ENCODE data around the gene USP24. TPM values are rescaled to one million over a fixed set of nuclear protein-coding genes. Genes with fewer than 3 reads are reported as not detected.

The USP24 gene
- total and polyA plus RNA-seq, 4 donors, result 42.5 to 70.6 (median 46.9) TPM

GRCh38 chr1:55249646-55250398, 34.7 kb upstream of the USP24 start:
- no peak overlapping the region for H3K27ac ChIP-seq (ENCODE audit: low read depth, low read length)
- H3K4me1 ChIP-seq (ENCODE audit: control insufficient read depth, insufficient read depth, low read length), result peaks cover 8% of the 10 kb centered on the region
- no peaks in the 10 kb centered on the region for H3K27me3 ChIP-seq (ENCODE audit: control insufficient read depth, insufficient read depth, low read length)
- H3K4me3 ChIP-seq (ENCODE audit: low read depth, low read length), result no peak overlapping the region
- H3K36me3 ChIP-seq (ENCODE audit: control insufficient read depth, insufficient read depth, low read length), result no peaks in the 10 kb centered on the region
- WGBS (ENCODE audit: insufficient coverage), result 70% methylated on average over 5 of the region's 7 CpGs
- no peaks in the 10 kb centered on the region for H3K9me3 ChIP-seq (ENCODE audit: control insufficient read depth, insufficient read depth, low read length)
- DNase-seq (ENCODE audit: low read depth in 4 of 6, low spot score in 6 of 6), result no peak

- WGBS (ENCODE audit: insufficient coverage), result 100% methylated on average over 1 of the region's 2 CpGs
- Histone ChIP-seq H3K27me3 (ENCODE audit: control insufficient read depth, insufficient read depth, low read length) (no peaks in the 10 kb centered on the region), H3K4me1 (ENCODE audit: control insufficient read depth, insufficient read depth, low read length) (no peaks in the 10 kb centered on the region), H3K27ac (ENCODE audit: low read depth, low read length) (no peak overlapping the region), H3K4me3 (ENCODE audit: low read depth, low read length) (no peak overlapping the region), H3K36me3 (ENCODE audit: control insufficient read depth, insufficient read depth, low read length) (no peaks in the 10 kb centered on the region), H3K9me3 (ENCODE audit: control insufficient read depth, insufficient read depth, low read length) (no peaks in the 10 kb centered on the region)
- no peak for DNase-seq (ENCODE audit: low read depth in 4 of 6, low spot score in 6 of 6)
Measured at GRCh38 chr1:55246896-55247295, 31.7 kb upstream of the USP24 start.

GRCh38 chr1:55246331-55246730, 31.2 kb upstream of the USP24 start:
- Histone ChIP-seq H3K9me3 (ENCODE audit: control insufficient read depth, insufficient read depth, low read length) (no peaks in the 10 kb centered on the region), H3K27me3 (ENCODE audit: control insufficient read depth, insufficient read depth, low read length) (no peaks in the 10 kb centered on the region), H3K4me1 (ENCODE audit: control insufficient read depth, insufficient read depth, low read length) (no peaks in the 10 kb centered on the region), H3K27ac (ENCODE audit: low read depth, low read length) (no peak overlapping the region), H3K36me3 (ENCODE audit: control insufficient read depth, insufficient read depth, low read length) (no peaks in the 10 kb centered on the region), H3K4me3 (ENCODE audit: low read depth, low read length) (no peak overlapping the region)
- DNase-seq (ENCODE audit: low read depth in 4 of 6, low spot score in 6 of 6), result no peak

- H3K4me3 ChIP-seq (ENCODE audit: low read depth, low read length), result no peak overlapping the region
- no peaks in the 10 kb centered on the region for H3K27me3 ChIP-seq (ENCODE audit: control insufficient read depth, insufficient read depth, low read length)
- DNase-seq (ENCODE audit: low read depth in 4 of 6, low spot score in 6 of 6), result no peak
- H3K36me3 ChIP-seq (ENCODE audit: control insufficient read depth, insufficient read depth, low read length), result no peaks in the 10 kb centered on the region
- H3K4me1 ChIP-seq (ENCODE audit: control insufficient read depth, insufficient read depth, low read length), result no peaks in the 10 kb centered on the region
- H3K27ac ChIP-seq (ENCODE audit: low read depth, low read length), result no peak overlapping the region
- H3K9me3 ChIP-seq (ENCODE audit: control insufficient read depth, insufficient read depth, low read length), result no peaks in the 10 kb centered on the region
- WGBS (ENCODE audit: insufficient coverage), result no CpG with 5 or more reads among the region's 4 CpGs
Measured at GRCh38 chr1:55245781-55246180, 30.6 kb upstream of the USP24 start.

GRCh38 chr1:55244476-55245099, 29.4 kb upstream of the USP24 start:
- Histone ChIP-seq H3K27ac (ENCODE audit: low read depth, low read length) (no peak overlapping the region), H3K4me3 (ENCODE audit: low read depth, low read length) (no peak overlapping the region), H3K27me3 (ENCODE audit: control insufficient read depth, insufficient read depth, low read length) (no peaks in the 10 kb centered on the region), H3K36me3 (ENCODE audit: control insufficient read depth, insufficient read depth, low read length) (no peaks in the 10 kb centered on the region), H3K9me3 (ENCODE audit: control insufficient read depth, insufficient read depth, low read length) (no peaks in the 10 kb centered on the region), H3K4me1 (ENCODE audit: control insufficient read depth, insufficient read depth, low read length) (no peaks in the 10 kb centered on the region)
- 67% methylated on average over 1 of the region's 6 CpGs for WGBS (ENCODE audit: insufficient coverage)
- DNase-seq (ENCODE audit: low read depth in 4 of 6, low spot score in 6 of 6), result no peak

- Histone ChIP-seq H3K36me3 (ENCODE audit: control insufficient read depth, insufficient read depth, low read length) (no peaks in the 10 kb centered on the region), H3K9me3 (ENCODE audit: control insufficient read depth, insufficient read depth, low read length) (no peaks in the 10 kb centered on the region), H3K27me3 (ENCODE audit: control insufficient read depth, insufficient read depth, low read length) (no peaks in the 10 kb centered on the region), H3K4me3 (ENCODE audit: low read depth, low read length) (no peak overlapping the region), H3K27ac (ENCODE audit: low read depth, low read length) (no peak overlapping the region), H3K4me1 (ENCODE audit: control insufficient read depth, insufficient read depth, low read length) (no peaks in the 10 kb centered on the region)
- DNase-seq (ENCODE audit: low read depth in 4 of 6, low spot score in 6 of 6), result no peak
- whole genome bisulfite sequencing (ENCODE audit: insufficient coverage), result no CpG with 5 or more reads among the region's 2 CpGs
Measured at GRCh38 chr1:55243655-55244054, 28.5 kb upstream of the USP24 start.

- Histone ChIP-seq H3K27me3 (ENCODE audit: control insufficient read depth, insufficient read depth, low read length) (no peaks in the 10 kb centered on the region), H3K9me3 (ENCODE audit: control insufficient read depth, insufficient read depth, low read length) (no peaks in the 10 kb centered on the region), H3K4me3 (ENCODE audit: low read depth, low read length) (no peak overlapping the region), H3K4me1 (ENCODE audit: control insufficient read depth, insufficient read depth, low read length) (no peaks in the 10 kb centered on the region), H3K36me3 (ENCODE audit: control insufficient read depth, insufficient read depth, low read length) (no peaks in the 10 kb centered on the region), H3K27ac (ENCODE audit: low read depth, low read length) (no peak overlapping the region)
- WGBS (ENCODE audit: insufficient coverage), result no CpG with 5 or more reads among the region's 2 CpGs
- DNase-seq (ENCODE audit: low read depth in 4 of 6, low spot score in 6 of 6), result no peak
Measured at GRCh38 chr1:55239548-55239947, 24.4 kb upstream of the USP24 start.

- Histone ChIP-seq H3K4me1 (ENCODE audit: control insufficient read depth, insufficient read depth, low read length) (no peaks in the 10 kb centered on the region), H3K9me3 (ENCODE audit: control insufficient read depth, insufficient read depth, low read length) (no peaks in the 10 kb centered on the region), H3K27me3 (ENCODE audit: control insufficient read depth, insufficient read depth, low read length) (no peaks in the 10 kb centered on the region), H3K27ac (ENCODE audit: low read depth, low read length) (no peak overlapping the region), H3K4me3 (ENCODE audit: low read depth, low read length) (no peak overlapping the region), H3K36me3 (ENCODE audit: control insufficient read depth, insufficient read depth, low read length) (no peaks in the 10 kb centered on the region)
- no CpG with 5 or more reads among the region's 4 CpGs for WGBS (ENCODE audit: insufficient coverage)
- no peak for DNase-seq (ENCODE audit: low read depth in 4 of 6, low spot score in 6 of 6)
Measured at GRCh38 chr1:55235722-55236121, 20.6 kb upstream of the USP24 start.

- WGBS (ENCODE audit: insufficient coverage), result 80% methylated on average over 1 of the region's 3 CpGs
- no peaks in the 10 kb centered on the region for H3K9me3 ChIP-seq (ENCODE audit: control insufficient read depth, insufficient read depth, low read length)
- no peaks in the 10 kb centered on the region for H3K4me1 ChIP-seq (ENCODE audit: control insufficient read depth, insufficient read depth, low read length)
- no peaks in the 10 kb centered on the region for H3K36me3 ChIP-seq (ENCODE audit: control insufficient read depth, insufficient read depth, low read length)
- no peak overlapping the region for H3K4me3 ChIP-seq (ENCODE audit: low read depth, low read length)
- H3K27ac ChIP-seq (ENCODE audit: low read depth, low read length), result no peak overlapping the region
- H3K27me3 ChIP-seq (ENCODE audit: control insufficient read depth, insufficient read depth, low read length), result no peaks in the 10 kb centered on the region
- DNase-seq (ENCODE audit: low read depth in 4 of 6, low spot score in 6 of 6), result no peak
Measured at GRCh38 chr1:55234016-55234415, 18.9 kb upstream of the USP24 start.

GRCh38 chr1:55233145-55233777, 18.1 kb upstream of the USP24 start:
- WGBS (ENCODE audit: insufficient coverage), result 86% methylated on average over 1 of the region's 5 CpGs
- Histone ChIP-seq H3K27me3 (ENCODE audit: control insufficient read depth, insufficient read depth, low read length) (no peaks in the 10 kb centered on the region), H3K4me1 (ENCODE audit: control insufficient read depth, insufficient read depth, low read length) (no peaks in the 10 kb centered on the region), H3K4me3 (ENCODE audit: low read depth, low read length) (no peak overlapping the region), H3K36me3 (ENCODE audit: control insufficient read depth, insufficient read depth, low read length) (no peaks in the 10 kb centered on the region), H3K27ac (ENCODE audit: low read depth, low read length) (no peak overlapping the region), H3K9me3 (ENCODE audit: control insufficient read depth, insufficient read depth, low read length) (no peaks in the 10 kb centered on the region)
- no peak for DNase-seq (ENCODE audit: low read depth in 4 of 6, low spot score in 6 of 6)
